ENCODE results near the gene SCNN1G.

Gene SCNN1G

DNA sequence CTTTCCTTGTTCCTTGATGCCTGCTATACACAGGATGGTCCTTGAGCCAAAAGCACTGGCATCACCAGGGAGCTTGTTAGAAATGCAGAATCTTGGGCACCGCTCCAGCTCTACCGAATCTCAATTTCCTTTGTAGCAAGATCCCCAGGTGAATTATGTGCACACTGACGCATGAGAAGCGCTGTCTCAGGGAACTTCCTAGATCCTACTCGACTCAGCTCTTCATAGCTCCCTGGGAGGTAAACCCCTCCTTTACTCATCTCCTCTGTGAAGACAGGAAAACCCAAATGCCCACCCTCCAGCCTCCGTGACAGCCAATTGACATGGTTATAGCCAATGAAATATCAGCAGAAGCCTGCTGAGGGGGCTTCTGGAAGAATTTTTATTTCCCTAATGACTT is 37.4 kb upstream of the SCNN1G start:
- TF ChIP-seq TAF1 (IDR thresholded peaks at IDR 0.05; ENCODE audit: borderline replicate concordance, low read depth, low read length) (no peak), POLR2AphosphoS5 (IDR thresholded peaks at IDR 0.05; ENCODE audit: low read depth, low read length) (no peak), POLR2A (IDR thresholded peaks at IDR 0.05; ENCODE audit: low read depth, low read length) (no peak)
- DNase-seq (ENCODE audit: insufficient read length), result no peak
- no peak for FAIRE-seq

DNA sequence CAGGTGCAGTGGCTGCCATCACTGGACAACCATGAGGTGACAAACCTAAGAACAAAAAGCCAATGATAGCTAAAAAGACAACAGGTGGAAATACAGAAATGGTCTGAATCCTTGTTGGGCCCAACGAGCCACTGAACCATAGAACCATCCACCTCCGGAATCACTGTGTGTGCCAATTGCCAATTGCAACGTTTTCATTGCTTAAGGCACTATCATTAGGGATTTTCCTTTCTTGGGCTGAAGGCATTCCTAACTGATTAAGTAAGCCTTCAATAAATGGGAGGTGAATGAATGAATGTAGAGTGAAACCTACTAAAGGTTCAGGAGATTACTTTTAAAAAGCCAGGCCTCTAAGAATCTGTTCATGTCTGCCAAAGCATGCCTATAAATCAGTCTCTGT is 36.9 kb upstream of the SCNN1G start:
- DNase-seq (ENCODE audit: insufficient read length) (no peak), FAIRE-seq (no peak)
- TF ChIP-seq POLR2A (IDR thresholded peaks at IDR 0.05; ENCODE audit: low read depth, low read length) (no peak), POLR2AphosphoS5 (IDR thresholded peaks at IDR 0.05; ENCODE audit: low read depth, low read length) (no peak), TAF1 (IDR thresholded peaks at IDR 0.05; ENCODE audit: borderline replicate concordance, low read depth, low read length) (no peak)

DNA sequence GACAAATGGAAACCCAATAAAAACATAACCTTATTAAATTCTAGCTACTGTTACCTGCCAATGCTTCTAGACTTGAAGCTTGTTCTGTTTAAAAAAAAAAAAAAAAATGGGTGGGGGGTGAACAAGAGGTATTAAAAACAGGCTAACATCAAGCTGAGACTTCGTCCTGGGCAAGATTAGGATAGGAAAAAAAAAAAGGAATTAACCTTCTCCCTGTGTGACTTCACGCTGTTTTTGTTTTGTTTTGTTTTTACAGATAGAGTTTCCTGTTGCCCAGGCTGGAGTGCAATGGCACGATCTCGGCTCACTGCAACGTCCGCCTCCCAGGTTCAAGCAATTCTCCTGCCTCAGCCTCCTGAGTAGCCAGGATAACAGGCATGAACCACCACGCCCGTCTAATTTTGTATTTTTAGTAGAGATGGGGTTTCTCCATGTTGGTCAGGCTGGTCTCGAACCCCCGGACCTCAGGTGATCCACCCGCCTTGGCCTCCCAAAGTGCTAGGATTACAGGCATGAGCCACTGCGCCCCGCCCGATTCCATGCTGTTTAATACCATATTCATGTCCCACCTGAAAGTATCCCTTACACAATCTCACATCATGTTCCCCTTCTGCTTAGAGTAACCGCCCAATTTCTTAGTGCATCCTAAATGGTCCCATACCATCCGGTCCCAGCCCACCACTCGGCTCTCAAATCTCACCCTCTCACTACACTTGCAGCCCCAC is 35.5 kb upstream of the SCNN1G start:
- no peak for DNase-seq (ENCODE audit: insufficient read length)
- TF ChIP-seq TAF1 (IDR thresholded peaks at IDR 0.05; ENCODE audit: borderline replicate concordance, low read depth, low read length) (no peak), POLR2AphosphoS5 (IDR thresholded peaks at IDR 0.05; ENCODE audit: low read depth, low read length) (no peak), POLR2A (IDR thresholded peaks at IDR 0.05; ENCODE audit: low read depth, low read length) (no peak)
- no peak for FAIRE-seq

DNA sequence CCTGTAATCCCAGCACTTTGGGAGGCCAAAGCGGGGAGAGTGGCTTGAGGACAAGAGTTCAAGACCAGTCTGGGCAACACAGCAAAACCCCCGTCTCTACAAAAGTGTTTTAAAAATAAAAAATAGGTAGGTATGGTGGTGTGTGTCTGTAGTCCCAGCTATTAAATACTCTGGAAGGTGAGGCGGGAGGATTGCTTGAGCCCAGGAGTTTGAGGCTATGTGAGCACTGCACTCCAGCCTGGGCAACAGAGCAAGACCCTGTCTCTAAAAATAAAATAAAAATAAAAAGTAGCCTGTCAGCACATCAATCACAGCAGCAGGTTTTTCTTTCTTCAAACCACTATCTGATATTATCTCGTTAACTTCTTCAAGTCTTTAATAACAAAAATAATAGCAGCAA is 34.9 kb upstream of the SCNN1G start:
- FAIRE-seq, result no peak
- DNase-seq (ENCODE audit: insufficient read length), result no peak
- TF ChIP-seq TAF1 (IDR thresholded peaks at IDR 0.05; ENCODE audit: borderline replicate concordance, low read depth, low read length), result no peak
- no peak for TF ChIP-seq POLR2AphosphoS5 (IDR thresholded peaks at IDR 0.05; ENCODE audit: low read depth, low read length)
- TF ChIP-seq POLR2A (IDR thresholded peaks at IDR 0.05; ENCODE audit: low read depth, low read length), result no peak

DNA sequence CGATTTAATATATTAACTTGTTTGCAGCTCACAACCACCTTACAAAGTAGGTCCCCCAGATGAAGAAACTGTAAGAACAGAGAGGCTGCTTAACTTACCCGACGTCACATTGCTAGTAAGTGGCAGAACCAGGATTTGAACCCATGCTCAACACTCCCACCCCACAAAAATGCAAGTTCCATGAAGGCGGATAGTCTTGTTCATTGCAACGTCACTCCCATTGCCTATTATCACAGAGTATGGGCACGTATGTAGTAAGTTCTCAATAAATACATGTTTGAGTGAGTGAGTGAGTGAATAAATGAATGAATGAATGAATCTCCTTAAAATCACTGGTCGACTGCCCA is 34.4 kb upstream of the SCNN1G start:
- no peak for TF ChIP-seq TAF1 (IDR thresholded peaks at IDR 0.05; ENCODE audit: borderline replicate concordance, low read depth, low read length)
- no peak for TF ChIP-seq POLR2A (IDR thresholded peaks at IDR 0.05; ENCODE audit: low read depth, low read length)
- DNase-seq (ENCODE audit: insufficient read length) (no peak), FAIRE-seq (no peak)

DNA sequence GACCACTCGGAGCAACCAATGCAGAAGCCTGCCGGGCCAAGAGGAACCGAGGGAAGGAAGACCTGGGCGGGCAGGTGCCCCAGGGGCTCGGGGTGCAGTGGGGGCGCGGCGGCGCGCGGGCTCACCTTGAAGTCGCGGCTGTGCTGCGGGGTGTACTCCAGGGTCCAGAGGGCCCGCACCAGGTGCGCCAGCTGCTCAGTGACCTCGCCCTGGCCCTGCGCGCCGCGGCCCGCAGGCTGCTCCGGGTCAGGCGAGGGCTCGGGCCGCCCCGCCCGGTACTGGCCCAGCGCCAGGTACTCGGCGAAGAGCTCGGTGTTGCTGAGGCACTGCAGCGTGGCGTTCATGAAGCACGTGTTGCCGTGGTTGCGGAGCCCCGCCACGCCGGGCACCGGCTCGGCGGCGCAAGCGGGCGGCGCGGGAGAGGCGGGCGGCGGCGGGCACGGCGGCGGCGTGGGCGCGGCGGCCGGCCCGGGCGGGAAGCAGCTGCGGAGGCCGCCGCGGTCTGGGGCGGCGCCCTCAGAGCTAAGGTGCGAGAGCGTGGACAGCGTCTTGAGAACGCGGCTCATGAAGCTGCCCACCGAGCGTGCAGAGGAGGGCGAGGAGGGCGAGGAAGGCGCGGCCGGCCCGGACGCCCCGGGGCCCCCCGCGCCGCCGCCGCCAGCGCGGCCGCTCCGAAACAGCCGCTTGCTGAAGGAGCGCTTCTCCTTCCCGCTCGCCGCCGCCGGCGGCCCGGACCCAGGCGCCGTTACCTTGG is 33.9 kb upstream of the SCNN1G start:
- TF ChIP-seq POLR2A (IDR thresholded peaks at IDR 0.05; ENCODE audit: low read depth, low read length) (no peak), POLR2AphosphoS5 (IDR thresholded peaks at IDR 0.05; ENCODE audit: low read depth, low read length) (no peak), TAF1 (IDR thresholded peaks at IDR 0.05; ENCODE audit: borderline replicate concordance, low read depth, low read length) (no peak)
- DNase-seq (ENCODE audit: insufficient read length) (peak; percentile 43), FAIRE-seq (no peak)

DNA sequence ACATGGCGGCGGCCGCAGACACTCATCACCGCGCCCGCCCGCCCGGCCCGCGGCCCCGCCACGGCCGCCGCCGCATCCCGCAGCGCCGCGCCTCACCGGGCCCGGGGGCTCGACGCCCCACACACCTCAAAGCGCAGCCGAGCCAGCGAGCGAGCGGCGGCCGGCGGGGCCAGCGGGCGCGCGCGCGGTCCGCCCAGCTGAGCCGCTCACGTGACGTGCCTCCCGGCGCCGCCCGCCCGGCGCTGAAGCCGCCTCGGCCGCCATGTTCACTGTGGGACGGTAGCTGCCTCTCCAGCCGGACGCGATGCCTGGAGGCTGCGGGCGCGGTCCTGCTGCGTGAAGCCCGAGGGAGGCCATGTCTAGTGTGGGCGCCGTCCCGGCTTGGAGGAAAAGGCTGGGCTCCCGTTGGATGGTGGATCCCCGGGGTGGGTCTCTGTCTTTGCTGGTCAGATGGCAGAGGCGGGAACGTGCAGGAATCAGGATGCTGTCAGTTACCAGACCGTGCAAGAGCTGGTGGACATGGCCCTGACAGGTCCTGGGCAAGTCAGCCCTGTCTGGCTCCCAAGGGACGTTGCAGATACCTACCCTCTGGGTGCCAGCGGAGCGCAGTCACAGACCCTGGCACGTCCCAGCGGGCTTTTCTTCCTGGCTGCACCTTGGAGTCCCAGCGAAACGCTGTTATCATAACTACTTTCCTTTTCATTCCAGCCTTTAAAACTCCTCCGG is 33.1 kb upstream of the SCNN1G start, which contains the start of gene USP31:
TSS of gene USP31 (minus strand) at position 186 of the 726 bp plus-strand sequence. CDS start at position 4, 182 bp downstream.
- FAIRE-seq (peak; percentile 89), DNase-seq (ENCODE audit: insufficient read length) (peak; percentile 78)
- TF ChIP-seq POLR2AphosphoS5 (IDR thresholded peaks at IDR 0.05; ENCODE audit: low read depth, low read length) (no peak), TAF1 (IDR thresholded peaks at IDR 0.05; ENCODE audit: borderline replicate concordance, low read depth, low read length) (no peak)

DNA sequence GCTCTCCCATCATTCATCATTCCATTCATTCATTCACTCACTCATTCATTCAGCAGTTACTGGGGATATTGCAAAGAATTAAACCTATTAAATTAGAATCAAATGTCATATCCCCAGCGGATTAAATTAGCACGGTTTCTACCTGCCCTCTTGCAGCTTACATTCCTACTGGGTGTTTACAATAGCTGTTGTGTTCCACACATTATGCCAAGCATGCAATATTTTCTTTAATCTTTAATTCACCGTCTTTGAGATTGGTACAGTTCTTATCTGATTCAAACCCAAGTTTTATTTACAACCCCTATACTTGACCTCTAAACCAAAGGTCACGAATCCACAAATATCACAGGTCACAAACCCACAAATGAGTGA is 32.6 kb upstream of the SCNN1G start:
- FAIRE-seq, result no peak
- TF ChIP-seq POLR2AphosphoS5 (IDR thresholded peaks at IDR 0.05; ENCODE audit: low read depth, low read length), result no peak
- no peak for TF ChIP-seq TAF1 (IDR thresholded peaks at IDR 0.05; ENCODE audit: borderline replicate concordance, low read depth, low read length)
- no peak for TF ChIP-seq POLR2A (IDR thresholded peaks at IDR 0.05; ENCODE audit: low read depth, low read length)
- no peak for DNase-seq (ENCODE audit: insufficient read length)

DNA sequence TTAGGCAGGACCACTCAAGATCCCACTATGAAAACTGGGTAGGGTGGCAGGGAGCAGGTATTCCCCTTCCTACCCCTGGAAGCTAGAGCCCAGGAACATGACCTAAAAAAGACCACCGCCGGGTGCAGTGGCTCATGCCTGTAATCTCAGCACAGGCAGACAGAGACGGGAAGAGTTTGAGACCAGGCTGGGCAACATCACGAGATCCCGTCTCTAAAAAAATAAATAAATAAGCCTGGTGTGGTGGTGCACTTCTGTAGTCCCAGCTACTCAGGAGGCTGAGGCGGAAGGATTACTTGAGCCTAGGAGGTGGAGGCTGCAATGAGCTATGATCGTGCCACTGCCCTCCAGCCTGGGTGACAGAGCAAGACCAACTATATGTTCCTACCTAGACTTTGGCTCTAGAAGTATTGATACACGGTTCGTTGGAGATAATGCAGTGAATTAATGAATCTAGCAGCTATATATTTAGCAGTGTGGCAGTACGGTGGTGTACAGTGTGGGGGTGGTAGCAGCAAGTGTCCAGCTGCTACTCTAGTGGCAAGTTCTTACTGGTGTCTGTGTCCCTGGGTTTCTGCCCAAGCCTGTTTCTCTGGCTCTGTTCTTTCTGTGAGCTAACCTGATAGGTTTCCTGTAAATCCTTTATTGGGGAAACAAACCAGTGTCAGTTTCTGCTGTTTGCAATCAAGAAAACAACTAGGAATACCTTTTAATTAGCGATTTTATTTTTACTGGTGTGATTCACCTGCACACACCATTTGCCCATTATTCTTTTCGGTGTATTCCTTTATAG is 30.0 kb upstream of the SCNN1G start:
- FAIRE-seq, result no peak
- TF ChIP-seq TAF1 (IDR thresholded peaks at IDR 0.05; ENCODE audit: borderline replicate concordance, low read depth, low read length) (no peak), POLR2A (IDR thresholded peaks at IDR 0.05; ENCODE audit: low read depth, low read length) (no peak), POLR2AphosphoS5 (IDR thresholded peaks at IDR 0.05; ENCODE audit: low read depth, low read length) (no peak)
- no peak for DNase-seq (ENCODE audit: insufficient read length)

DNA sequence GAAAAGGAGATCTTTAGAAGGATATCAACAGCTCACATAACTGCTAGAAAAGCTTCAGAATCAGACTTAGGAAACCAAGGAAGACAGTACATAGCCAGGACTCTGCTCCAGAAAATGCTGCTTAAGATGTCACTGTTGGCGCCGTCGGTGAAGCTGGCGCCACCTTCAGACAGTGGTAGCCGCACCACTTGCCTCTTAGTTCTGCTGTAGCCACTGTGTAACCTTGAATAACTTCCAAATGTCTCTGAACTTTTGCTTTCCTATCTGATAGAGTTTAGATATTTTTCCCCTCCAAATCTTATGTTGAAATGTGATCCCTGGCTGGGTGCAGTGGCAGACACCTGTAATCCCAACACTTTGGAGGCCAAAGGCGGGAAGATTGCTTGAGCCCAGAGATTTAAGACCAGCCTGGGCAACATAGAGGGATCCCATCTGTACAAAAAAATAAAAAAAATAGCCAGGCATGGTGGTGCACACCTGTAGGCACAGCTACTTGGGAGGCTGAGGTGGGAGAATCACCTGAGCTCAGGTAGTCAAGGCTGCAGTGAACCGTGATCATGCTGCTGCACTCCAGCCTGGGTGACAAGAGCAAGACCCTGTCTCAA is 27.0 kb upstream of the SCNN1G start:
- peak; percentile 50 for FAIRE-seq
- DNase-seq (ENCODE audit: insufficient read length), result no peak

DNA sequence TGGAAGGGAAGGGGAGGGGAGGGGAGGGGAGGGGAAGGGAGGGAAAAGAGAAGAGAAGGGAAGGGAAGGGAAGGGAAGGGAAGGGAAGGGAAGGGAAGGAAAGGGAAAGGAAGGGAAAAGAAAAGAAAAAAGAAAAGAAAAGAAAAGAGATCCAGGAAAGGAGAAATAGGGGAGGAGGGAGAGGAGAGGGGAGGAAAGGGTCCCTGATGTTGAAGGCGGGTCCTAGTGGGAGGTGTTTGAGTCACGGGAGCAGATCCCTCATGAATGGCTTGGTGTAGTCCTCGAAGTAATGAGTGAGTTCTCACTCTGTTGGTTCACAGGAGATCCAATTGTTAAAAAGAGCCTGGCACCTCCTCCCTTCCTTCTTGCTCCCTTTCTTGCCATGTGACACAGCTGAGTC is 26.4 kb upstream of the SCNN1G start:
- TF ChIP-seq POLR2AphosphoS5 (IDR thresholded peaks at IDR 0.05; ENCODE audit: low read depth, low read length) (no peak), TAF1 (IDR thresholded peaks at IDR 0.05; ENCODE audit: borderline replicate concordance, low read depth, low read length) (no peak), POLR2A (IDR thresholded peaks at IDR 0.05; ENCODE audit: low read depth, low read length) (no peak)
- no peak for DNase-seq (ENCODE audit: insufficient read length)
- FAIRE-seq, result no peak

More for the DNA sequence above, 27.0 kb upstream of the SCNN1G start:
- TF ChIP-seq TAF1 (IDR thresholded peaks at IDR 0.05; ENCODE audit: borderline replicate concordance, low read depth, low read length), result no peak
- TF ChIP-seq POLR2A (IDR thresholded peaks at IDR 0.05; ENCODE audit: low read depth, low read length), result no peak
- TF ChIP-seq POLR2AphosphoS5 (IDR thresholded peaks at IDR 0.05; ENCODE audit: low read depth, low read length), result no peak

Data from GM12892 (cell line).